Measurements from ENCODE around the gene MAP7. TPM values are rescaled to one million over a fixed set of nuclear protein-coding genes. Genes with fewer than 3 reads are reported as not detected.

MAP7 gene
- polyA plus RNA-seq, 2 of the 4 experiments (the other 2 are of a cell fraction) = 60.6 to 64.5 TPM

- DNase-seq (ENCODE audit: low read depth in 1 of 2, low spot score in 1 of 2) (no peak), FAIRE-seq (no peak), ATAC-seq (no peak)
- peaks cover 83% of the 10 kb centered on the region for H3K4me1 ChIP-seq
- TF ChIP-seq NPAS2 (CRISPR knock-in tag; IDR thresholded peaks at IDR 0.05; ENCODE audit: borderline replicate concordance) (no peak), FOSL2 (IDR thresholded peaks at IDR 0.05) (no peak), FOSL2 (CRISPR knock-in tag; IDR thresholded peaks at IDR 0.05) (no peak), HES2 (IDR thresholded peaks at IDR 0.05) (no peak), ATOH8 (CRISPR knock-in tag; IDR thresholded peaks at IDR 0.05; ENCODE audit: low read depth) (no peak)
- WGBS (ENCODE audit: missing lambda C conversion rate) = 56% methylated on average over 1 of the region's 1 CpG
- no peak overlapping the region for H3K4me3 ChIP-seq
- H3K4me2 ChIP-seq = no peak overlapping the region
- ChIA-PET CTCF (no interaction called here), POLR2A (no interaction called here)
- H3K27ac ChIP-seq = peak overlapping the region in 1 of 2 experiments; percentile 61; a peak in 3 of 6 replicates
- no peaks in the 10 kb centered on the region for H3K9me3 ChIP-seq
Observed at GRCh38 chr6:136544326-136544725, 5.9 kb downstream of the MAP7 start.

GRCh38 chr6:136541395-136541794 lies 8.8 kb downstream of the MAP7 start:
- 96% methylated on average over 2 of the region's 2 CpGs for WGBS (ENCODE audit: missing lambda C conversion rate)
- Histone ChIP-seq H3K27ac (peak overlapping the region in 1 of 2 experiments; percentile 67; a peak in 2 of 6 replicates), H3K4me3 (no peak overlapping the region), H3K9me3 (no peaks in the 10 kb centered on the region), H3K4me1 (peaks cover 74% of the 10 kb centered on the region), H3K4me2 (peak overlapping the region; percentile 28; the same call in 1 of the 3 replicates)
- no peak for TF ChIP-seq HOXB5 (CRISPR knock-in tag; IDR thresholded peaks at IDR 0.05)
- no peak for TF ChIP-seq HOXA7 (CRISPR knock-in tag; IDR thresholded peaks at IDR 0.05)
- no peak for TF ChIP-seq MAX (IDR thresholded peaks at IDR 0.05)
- no peak for TF ChIP-seq FOSB (CRISPR knock-in tag; IDR thresholded peaks at IDR 0.05)
- TF ChIP-seq CHD4 (IDR thresholded peaks at IDR 0.05; ENCODE audit: borderline replicate concordance) = no peak
- TF ChIP-seq MAZ (IDR thresholded peaks at IDR 0.05; ENCODE audit: borderline replicate concordance, low read depth, low read length) = no peak
- TF ChIP-seq POLR2A (IDR thresholded peaks at IDR 0.05; ENCODE audit: low read length) = no peak
- no peak for TF ChIP-seq HES2 (IDR thresholded peaks at IDR 0.05)
- no peak for TF ChIP-seq EHF (CRISPR knock-in tag; IDR thresholded peaks at IDR 0.05)
- TF ChIP-seq ESRRA (IDR thresholded peaks at IDR 0.05; ENCODE audit: borderline replicate concordance, low read length) = no peak
- TF ChIP-seq FOSL2 (IDR thresholded peaks at IDR 0.05) = no peak
- TF ChIP-seq FOSL2 (CRISPR knock-in tag; IDR thresholded peaks at IDR 0.05) = no peak
- TF ChIP-seq BHLHE40 (IDR thresholded peaks at IDR 0.05; ENCODE audit: low read depth, low read length) = no peak
- TF ChIP-seq MYC (IDR thresholded peaks at IDR 0.05; ENCODE audit: borderline replicate concordance, low read length) = no peak
- no peak for TF ChIP-seq POLR2AphosphoS2 (conservative IDR thresholded peaks at IDR 0.05; ENCODE audit: low read length)
- no peak for TF ChIP-seq TFCP2L1 (CRISPR knock-in tag; IDR thresholded peaks at IDR 0.05)
- TF ChIP-seq ZSCAN20 (CRISPR knock-in tag; IDR thresholded peaks at IDR 0.05) = no peak
- TF ChIP-seq RCOR1 (IDR thresholded peaks at IDR 0.05; ENCODE audit: low read depth, low read length) = no peak
- no peak for TF ChIP-seq E2F6 (IDR thresholded peaks at IDR 0.05; ENCODE audit: borderline replicate concordance, low read depth)
- no peak for FAIRE-seq
- ATAC-seq = no peak
- ChIA-PET POLR2A (no interaction called here), CTCF (interaction anchor here (0.9 to 3.8 kb wide), 2 partner anchors 9 to 199 kb away, joined by 3 to 20 read pairs; partner anchors contain the start of gene MAP7)
- no peak for DNase-seq (ENCODE audit: low read depth in 1 of 2, low spot score in 1 of 2)

GRCh38 chr6:136539967-136540652 lies 10.1 kb downstream of the MAP7 start:
- no peak for DNase-seq (ENCODE audit: low read depth in 1 of 2, low spot score in 1 of 2)
- POLR2A ChIA-PET = no interaction called here
- ATAC-seq = no peak; a peak in 1 of 6 replicates
- 78% methylated on average over 6 of the region's 6 CpGs for WGBS (ENCODE audit: missing lambda C conversion rate)
- Histone ChIP-seq H3K4me1 (peaks cover 61% of the 10 kb centered on the region), H3K4me2 (peak overlapping the region; percentile 51), H3K27ac (peak overlapping the region in 1 of 2 experiments; percentile 67; a peak in 3 of 6 replicates), H3K4me3 (no peak overlapping the region), H3K9me3 (no peaks in the 10 kb centered on the region)
- CTCF ChIA-PET = interaction anchor here (1.1 to 3.8 kb wide), 4 partner anchors 7 to 162 kb away, joined by 4 to 20 read pairs (median 7); partner anchors contain the start of gene MAP7
- no peak for FAIRE-seq
- no peak for TF ChIP-seq ZC3H11A (IDR thresholded peaks at IDR 0.05)
- TF ChIP-seq HEYL (CRISPR knock-in tag; IDR thresholded peaks at IDR 0.05) = no peak
- no peak for TF ChIP-seq JUN (IDR thresholded peaks at IDR 0.05)
- no peak for TF ChIP-seq CBX8 (IDR thresholded peaks at IDR 0.05)
- TF ChIP-seq RCOR1 (IDR thresholded peaks at IDR 0.05; ENCODE audit: low read depth, low read length) = no peak
- no peak for TF ChIP-seq HMGXB4 (CRISPR knock-in tag; IDR thresholded peaks at IDR 0.05; ENCODE audit: borderline replicate concordance)
- no peak for TF ChIP-seq PBX3 (IDR thresholded peaks at IDR 0.05)
- no peak for TF ChIP-seq ZNF302 (CRISPR knock-in tag; IDR thresholded peaks at IDR 0.05)
- TF ChIP-seq CHD2 (IDR thresholded peaks at IDR 0.05; ENCODE audit: low read length, partially characterized antibody) = no peak
- TF ChIP-seq TFCP2L1 (CRISPR knock-in tag; IDR thresholded peaks at IDR 0.05) = no peak
- no peak for TF ChIP-seq KDM1A (IDR thresholded peaks at IDR 0.05; ENCODE audit: low read depth)
- no peak for TF ChIP-seq CHD4 (IDR thresholded peaks at IDR 0.05; ENCODE audit: borderline replicate concordance)
